ENCODE results near the gene TCERG1L.
"Not testable (repeated sequence)": the region's sequence is repeated elsewhere in the genome, so short reads cannot be mapped to it uniquely, and the experiment has no call there.

TCERG1L gene

DNA sequence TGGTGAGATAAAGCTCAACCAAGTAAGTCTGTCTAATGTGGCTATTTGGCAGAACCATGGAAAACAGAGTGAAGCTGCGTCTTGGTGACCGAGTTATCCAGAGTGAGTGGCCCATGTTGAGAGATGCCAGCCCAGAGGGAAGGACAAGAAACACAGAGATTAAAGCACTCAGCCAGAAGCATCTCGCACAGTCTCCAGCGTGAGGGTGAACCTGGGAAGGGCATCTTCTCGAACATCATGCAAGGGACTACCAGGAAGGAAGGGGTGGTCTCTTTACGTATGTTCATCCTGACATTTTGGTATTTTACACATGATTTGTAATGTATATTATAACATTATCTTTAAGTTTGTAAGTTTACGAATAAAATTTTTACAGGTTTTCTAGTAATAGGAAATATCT, 146.4 kb downstream of the TCERG1L start:
- DNase-seq, result no peak
- no peak for ATAC-seq

DNA sequence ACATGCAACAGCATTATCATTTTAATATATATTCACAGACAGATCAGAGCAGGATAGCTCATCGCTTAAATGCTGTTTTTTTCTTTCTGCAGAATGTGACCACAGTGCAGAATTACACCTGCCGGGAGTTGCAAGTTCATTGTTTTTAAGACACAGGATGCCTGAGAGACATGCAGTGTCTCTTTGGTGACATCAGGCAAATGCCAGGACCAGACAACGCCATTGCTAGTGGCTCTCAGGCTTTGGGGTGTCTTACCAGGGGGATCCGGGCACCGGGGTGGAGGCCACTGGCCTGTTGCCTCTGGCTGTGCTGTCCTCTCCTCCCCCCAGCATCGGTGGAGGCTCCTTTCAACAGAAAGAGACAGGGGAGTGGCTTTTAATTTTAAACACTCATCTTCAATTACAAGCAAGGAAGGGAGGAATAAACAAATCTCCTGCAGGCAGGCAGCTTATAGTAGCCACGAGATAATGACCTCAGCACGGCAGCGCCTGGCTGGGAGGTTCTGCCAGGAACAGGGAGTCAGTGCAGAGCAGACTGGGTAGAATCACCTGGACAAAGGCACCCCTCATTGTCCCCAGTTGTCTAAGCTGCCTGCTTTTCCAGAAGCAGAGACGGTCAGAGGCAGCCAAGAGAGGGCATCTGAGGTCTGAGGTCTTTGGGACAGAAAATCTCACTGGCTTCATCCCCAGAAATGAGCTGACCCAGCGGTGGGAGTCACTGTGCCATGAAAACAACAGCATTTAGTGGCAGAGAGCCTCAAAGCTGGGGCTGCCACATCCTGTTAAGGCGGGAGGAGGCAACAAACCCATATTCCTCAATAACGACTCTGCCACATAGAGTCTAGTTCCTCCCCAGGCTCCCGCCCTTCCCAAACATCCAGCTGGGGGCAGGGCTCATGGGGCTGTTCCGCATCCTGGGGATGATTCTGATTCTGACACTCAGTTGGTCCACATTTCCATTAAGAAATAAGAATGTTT, 148.4 kb downstream of the TCERG1L start:
- ATAC-seq (no peak), DNase-seq (no peak)

DNA sequence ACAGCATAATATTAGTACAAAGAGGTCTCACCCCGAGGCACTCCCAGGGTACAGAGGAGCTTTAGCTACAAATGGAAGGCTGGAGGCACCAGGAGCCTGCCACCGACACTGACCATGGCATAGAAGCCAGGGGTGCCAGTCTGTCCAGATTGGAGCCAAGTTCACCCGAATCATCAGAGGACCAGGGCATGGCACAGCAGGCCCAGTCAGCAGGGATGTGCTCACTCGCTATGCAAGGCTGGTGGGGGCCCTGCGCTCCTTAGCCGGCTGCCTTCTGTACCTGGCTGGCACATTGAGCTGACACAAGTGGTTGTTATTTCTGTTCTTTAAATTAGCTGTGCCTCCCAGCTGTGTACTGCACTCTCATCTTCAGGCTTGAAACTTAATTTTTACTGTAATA, 149.3 kb downstream of the TCERG1L start:
- DNase-seq (no peak), ATAC-seq (no peak)

DNA sequence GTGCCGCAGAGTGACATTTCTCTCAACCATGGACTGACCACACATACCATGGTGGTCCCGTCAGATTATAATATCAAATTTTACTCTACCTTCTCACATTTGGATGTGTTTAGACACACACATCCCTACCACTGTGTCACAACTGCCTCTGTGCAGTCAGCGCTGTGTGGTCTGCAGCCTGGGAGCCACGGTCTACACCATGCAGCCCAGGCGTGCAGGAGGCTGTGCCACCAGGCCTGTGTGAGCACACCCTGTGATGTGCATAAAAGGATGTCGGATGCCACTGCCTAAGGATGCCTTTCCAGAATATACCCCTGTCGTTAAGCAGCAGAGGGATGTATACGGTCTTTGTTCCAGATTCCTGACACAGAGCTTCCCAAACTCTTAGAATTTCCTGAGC, 150.4 kb downstream of the TCERG1L start:
- DNase-seq, result no peak
- no peak for ATAC-seq

DNA sequence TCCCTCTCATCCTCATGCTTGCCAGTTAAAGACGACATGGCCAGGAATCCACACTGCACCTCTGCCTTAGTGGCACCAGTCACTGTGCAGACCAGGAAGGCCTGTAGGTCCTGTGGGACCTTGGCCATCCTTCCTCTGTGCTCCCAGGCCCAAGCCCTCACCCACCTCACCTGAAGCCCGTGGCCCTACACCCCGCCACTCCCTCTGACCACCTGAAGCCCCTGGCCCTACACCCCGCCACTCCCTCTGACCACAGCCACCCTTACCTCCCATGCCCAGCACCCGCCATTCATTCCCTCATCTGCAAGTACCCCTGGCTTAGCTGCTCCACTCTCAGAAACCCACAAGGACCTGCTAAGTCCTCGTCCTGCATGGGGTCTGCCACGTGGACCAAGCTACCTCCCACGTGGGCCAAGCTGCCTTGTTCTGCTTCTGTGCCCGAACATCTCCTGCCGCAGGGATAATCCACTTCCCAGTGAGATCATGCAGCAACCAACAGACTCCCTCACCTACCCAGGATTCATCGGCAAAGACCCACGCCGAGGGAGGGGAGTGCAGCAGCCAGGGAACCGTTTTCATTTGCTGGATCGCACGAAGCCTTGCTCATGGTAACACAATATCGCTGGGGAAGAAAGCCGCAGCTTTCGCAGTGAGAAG, 151.2 kb downstream of the TCERG1L start:
- no peak for ATAC-seq
- DNase-seq, result no peak

DNA sequence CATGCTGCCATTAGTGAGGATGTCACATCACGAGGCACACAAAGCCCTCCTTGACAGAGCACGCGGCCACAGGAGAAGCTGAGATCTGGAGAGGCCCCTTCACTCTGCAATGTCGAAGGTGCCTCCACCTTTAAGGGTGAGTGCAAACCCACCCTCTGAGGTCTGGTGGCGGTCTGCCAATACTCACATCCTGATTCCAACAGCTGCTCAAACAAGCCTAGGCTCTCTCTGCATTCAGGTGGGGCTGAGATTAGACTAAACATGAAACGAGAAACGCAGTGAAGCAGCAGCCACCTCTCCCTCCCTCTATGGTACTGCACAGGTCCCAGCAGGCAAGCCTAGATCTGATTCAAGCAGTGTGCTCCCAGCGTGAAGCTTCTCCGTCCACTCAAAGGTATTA, 151.8 kb downstream of the TCERG1L start:
- no peak for ATAC-seq

DNA sequence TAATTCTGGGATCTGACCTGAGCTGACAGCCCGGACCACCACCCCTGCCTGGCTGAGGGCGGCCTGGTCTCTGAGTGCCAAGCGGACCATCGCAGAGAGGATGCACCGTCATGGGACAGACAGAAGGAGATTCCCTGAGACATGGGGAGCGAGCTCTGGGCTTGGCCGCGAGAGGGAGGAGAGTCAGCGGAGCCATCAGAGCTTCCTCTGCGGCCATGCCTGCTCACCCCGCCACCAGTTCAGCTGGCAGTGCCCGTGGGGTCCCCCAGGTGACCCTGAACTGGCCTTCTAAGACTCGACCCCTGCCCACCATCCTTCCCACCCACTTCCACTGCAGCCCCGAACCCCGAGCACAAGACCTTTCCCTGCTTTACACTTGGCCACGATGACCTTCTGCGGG, 152.8 kb downstream of the TCERG1L start:
- DNase-seq, result no peak
- no peak for ATAC-seq

More for the DNA sequence above, 151.8 kb downstream of the TCERG1L start:
- DNase-seq, result no peak

DNA sequence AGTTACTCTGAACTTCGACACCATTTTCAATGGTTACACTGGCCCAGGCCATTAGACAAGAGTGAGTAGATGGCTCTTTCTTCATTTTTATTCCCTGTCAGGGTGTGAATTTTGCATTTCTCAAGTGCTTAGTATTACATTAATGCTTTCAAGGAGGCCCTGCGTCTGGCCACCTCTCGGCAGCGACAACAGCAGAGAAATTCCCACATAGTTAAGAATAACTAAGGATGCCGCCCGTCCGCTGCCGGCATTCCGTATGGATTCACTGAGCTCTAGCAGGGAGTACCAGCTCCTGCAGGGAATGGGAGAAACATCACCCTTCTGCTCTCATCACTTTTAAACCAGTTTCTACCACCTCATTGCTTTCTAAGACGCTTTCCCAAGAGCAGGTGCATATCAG, 153.6 kb downstream of the TCERG1L start:
- ATAC-seq (no peak), DNase-seq (no peak)

DNA sequence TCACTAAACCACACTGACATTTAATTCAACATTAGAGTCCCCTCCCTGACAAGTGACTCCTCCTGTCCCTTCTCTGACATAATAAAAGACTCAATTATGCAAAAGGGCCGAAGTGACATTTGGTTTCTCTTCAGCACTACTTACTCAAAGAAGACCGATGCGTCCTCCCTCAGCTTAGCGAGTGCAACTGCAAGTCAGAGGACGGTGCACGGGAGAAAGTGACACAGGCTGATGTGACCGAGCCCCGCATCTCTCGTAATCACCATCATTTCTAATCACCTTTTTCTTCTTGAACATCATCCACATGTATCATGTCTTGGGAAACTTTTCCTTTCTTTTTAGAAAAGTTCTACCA, 155.7 kb downstream of the TCERG1L start:
- no peak for DNase-seq
- no peak for ATAC-seq

DNA sequence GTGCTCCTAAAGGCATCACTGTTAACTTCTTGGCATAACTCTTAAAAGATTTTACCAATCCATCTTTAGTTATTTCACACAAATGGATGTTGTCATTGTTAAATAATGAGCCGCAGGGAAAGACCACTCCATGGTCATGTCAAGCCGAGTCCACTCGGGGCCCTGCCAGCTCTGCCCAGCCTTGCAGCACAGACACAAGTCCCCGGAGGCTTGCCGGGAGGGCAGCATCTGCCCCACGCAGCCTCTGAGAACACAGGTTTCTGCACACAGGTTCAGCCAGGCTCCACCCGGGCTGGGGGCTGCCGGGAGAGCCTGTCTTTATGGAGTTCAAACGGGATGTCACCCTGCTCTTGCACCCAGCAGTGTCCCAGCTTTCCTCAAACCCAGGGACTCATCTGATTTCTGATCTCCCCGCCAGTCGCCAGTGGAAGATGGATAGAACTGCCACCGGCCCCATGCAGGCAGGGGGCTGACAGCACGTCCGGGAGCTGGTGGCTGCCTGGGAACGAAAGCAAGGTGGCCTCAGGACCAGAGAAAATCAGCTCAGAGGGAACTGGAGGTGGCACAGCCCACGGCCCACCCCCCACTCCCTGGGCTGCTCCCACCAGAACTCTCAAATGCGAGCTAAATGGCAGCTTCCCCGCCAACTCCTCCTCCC, 156.2 kb downstream of the TCERG1L start:
- DNase-seq, result no peak
- ATAC-seq, result no peak

DNA sequence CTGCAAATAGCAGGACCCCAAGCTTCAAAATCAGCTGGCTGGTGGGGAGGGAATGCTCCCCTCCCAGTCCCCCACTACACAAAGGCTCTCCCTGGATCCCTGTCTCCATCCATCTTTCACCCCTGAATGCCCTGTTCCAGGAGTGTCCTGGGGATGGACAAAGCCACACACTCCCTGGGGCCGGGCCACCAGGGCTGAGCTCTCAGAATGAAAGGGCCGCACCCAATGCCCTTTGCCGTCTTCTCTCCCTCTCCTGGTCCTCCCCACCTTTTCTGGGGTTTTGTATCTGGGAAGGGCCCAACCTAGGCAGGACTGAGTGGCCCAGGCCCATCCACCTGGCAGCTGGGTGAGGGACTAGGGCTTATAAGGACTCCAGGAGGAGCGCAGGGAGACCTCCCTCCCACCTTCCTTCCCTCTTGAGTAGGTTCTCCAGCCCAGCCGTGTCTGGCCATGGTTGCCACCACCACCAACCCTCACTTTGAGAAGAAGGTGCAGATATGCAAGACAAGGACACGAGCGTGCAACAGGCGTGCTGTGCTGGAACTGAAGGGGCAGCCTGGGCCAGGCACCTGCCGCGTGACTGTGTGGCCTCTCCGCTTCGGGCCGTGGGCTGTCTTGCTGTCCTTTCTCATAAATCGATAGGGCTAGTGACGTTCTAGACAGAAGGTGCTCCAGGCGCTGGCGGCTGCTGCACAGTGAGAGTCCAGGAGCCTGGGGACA, 157.1 kb downstream of the TCERG1L start:
- ATAC-seq, result no peak
- no peak for DNase-seq

DNA sequence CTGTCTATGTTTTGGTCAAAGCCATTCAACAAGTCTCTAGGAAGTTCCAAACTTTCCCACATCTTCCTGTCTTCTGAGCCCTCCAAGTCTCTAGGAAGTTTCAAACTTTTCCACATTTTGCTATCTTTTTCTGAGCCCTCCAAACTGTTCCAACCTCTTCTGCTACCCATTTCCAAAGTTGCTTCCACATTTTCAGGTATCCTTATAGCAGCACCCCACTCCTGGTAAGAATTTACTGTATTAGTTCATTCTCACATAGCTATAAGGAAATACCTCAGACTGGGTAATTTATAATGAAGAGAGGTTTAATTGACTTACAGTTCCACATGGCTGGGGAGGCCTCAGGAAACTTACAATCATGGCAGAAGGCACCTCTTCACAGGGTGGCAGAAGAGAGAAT, 159.1 kb downstream of the TCERG1L start:
- ATAC-seq, DNase-seq: not testable (repeated sequence)

DNA sequence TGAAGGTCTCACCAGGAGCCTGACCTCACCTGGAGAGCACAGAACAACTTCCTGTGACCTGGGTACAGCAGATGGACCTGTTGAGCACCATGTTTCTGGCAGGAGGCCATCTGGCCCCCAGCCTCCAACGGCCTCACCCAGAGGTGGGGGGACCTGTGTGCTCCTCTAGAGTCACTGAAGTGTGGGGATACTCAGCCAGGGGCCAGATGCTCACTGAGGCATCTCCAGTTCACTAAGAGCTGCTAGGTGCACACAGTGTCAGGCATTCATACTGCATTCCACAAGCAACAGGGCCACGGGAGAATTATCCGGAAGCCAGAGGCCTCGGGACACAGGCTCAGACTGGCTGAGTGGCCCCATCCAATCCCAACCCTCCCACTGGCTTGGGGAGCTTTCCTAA, 161.4 kb downstream of the TCERG1L start:
- ATAC-seq, result no peak

DNA sequence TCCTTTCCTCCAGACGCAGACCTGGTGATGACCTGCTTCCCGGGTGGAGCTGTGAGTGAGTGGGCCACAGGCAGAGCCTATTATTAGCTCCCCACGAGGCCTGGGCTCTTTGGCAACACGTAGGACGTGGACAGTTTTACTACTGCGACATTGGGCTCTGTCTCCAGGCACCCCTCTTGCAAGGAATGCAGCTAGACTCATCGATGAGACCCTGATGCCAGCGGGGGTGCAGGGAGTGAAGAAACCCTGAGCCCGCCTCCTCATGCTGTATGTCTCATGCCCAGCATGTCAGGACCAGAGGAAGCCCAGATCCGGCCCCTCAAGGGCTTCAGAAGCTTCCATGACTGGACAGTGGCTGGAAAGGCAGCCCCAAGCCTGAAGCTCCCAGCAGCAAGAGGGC, 161.9 kb downstream of the TCERG1L start:
- DNase-seq, result no peak
- ATAC-seq, result no peak

More for the DNA sequence above, 161.4 kb downstream of the TCERG1L start:
- no peak for DNase-seq

DNA sequence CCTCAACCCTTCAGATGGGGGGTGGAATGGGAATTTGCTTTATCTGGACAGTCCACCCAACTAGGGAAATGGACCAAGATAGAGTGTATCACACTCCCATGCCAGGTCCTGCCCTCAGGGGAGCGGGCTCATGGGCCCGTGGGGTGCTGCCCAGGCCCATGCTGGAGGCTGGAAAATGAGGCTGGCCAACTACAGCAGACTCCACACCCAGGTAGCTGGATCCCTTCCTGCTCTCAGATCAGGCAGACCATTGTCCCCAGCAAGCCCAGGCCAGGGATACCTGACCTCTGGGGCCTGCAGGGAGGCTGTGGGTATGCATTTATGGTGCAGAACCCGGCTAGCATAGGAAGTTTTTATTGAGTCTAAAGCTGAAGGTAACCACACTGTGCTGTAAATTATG, 162.4 kb downstream of the TCERG1L start:
- no peak for DNase-seq
- ATAC-seq, result no peak

DNA sequence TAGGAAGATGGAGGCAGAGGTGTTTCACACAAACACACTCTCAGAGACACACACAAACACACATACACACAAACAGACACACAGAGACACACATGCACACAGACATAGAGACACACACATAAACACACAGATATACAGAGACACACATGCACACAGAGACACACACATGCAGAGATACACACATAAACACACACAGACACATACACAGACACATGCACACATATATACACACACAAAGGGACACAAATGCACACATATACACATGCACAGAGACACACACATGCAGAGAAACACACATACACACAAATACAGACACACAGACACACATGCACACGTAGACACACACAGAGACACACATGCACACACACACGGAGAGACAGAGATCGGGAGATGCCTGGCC, 163.3 kb downstream of the TCERG1L start:
- no peak for DNase-seq

DNA sequence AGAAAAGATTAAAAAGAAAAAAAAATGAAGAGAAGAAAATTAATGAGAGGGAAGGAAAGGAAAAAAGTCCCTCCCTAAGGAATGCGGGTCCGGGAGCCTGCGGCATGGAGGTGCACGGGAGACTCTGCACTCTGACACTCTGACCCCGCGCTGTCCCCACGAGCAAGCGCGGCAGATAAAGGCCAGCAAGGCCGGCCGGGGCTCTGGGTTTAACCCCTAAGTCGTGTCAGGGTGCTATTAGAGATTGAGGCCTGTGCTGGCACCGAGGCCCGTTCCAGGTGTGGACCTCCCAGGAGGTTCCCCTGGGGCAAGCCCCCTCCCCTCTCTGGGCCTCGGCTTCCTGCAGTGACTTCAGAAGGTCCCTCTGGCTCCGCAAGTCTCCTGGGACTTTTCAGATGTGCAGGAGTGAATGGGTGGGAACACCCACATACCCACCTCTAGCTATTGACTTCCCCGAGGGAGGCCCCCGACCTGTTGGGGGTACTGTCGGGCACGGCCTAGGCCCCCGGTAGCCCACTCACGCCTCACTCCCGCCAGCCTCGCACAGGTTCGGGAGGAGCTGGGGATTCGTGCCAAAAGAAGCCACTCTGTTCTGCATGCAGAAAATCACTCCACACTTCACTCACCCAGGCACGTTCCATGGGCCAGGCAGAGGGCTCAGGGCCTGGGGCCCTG, 164.1 kb downstream of the TCERG1L start:
- DNase-seq, result no peak
- no peak for ATAC-seq

More for the DNA sequence above, 163.3 kb downstream of the TCERG1L start:
- no peak for ATAC-seq

DNA sequence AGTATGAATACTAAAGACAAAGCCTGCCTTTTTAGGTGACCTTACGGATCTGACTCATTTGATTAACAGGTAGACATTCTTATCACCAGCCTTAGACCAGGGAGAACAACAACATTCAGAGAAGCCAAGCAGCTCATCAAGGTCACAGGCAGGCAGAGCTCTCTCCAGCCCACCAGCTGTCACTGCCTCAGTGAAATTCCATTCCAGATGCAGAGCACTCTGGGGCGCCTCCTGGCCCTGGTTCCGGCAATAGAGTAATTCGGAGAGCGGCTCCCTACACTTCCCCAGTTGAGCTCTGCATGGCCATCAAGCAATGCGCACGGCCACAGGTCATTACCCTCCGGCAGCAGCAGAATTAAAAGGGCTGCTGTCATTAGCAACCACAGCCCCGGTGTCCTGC, 164.7 kb downstream of the TCERG1L start:
- DNase-seq, result no peak
- ATAC-seq, result no peak

DNA sequence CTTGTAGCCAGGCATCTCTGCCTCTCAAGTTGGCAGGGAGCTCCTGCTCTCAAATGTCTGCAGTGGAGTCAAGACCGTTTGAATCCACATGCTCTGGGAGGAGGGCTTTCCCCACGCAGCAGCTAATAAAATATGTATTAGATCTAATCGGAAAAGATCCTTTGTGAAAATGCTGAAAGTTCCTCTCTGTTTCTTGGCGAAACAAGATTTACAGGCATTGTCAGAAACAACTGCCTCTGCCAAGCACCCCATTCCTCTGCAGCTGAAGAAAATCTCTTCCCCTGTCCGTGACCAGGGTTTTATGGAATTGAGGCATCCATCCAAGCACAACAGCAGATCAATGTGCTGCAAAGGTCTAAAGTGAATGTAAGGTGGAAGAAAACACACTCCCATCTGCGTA, 165.8 kb downstream of the TCERG1L start:
- ATAC-seq (no peak), DNase-seq (no peak)

DNA sequence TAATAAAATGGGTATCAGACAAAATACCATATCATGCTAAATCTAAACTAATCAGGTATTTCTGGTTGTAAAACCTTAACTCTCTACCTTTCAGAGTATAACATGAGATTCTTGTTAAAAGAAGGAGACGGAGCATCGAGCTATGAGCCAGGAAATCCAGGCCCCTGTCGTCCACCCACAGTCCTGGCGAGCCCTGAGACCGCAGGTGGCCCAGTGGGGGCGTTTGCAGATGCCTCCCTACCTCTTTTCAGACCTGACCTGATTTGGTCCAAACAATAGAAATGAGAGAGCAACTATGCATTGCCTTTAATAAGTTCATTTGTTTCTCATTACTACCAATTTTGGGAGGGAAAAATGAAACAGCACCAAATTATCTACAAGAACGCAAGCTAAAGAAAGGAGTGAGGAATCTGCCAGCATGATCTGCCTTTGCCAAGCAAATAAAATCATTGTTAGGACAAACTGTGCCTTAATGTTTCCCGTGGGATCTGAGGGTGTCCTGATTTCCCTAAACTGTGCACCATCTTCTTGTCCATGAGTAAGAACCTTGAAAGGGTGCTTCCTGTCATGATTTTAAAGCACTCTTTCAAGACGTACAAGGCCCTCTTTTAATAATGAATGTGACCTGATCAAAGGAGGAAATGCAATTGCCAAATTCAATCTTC, 166.7 kb downstream of the TCERG1L start:
- DNase-seq (no peak), ATAC-seq (no peak)

DNA sequence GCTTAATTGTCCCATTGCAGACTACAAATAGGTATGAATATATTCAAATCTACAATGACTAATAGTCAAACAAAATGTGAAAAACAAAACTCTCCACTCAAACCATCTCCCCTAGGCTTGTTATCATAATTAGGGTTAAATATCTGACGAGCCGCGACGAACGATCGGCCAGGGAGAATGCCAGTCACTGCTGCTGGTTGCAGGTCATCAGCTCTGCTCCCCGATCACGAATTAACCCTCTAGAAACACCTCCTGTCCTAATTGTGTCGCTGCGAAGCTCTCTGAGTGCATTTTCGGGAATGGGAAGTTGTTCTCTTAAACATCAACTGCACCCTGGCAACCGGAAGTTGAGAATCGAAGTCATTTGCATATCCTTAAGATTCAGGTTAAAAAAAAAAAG, 167.3 kb downstream of the TCERG1L start:
- DNase-seq (no peak), ATAC-seq (no peak)

Data from stimulated activated naive CD8-positive, alpha-beta T cell treated with anti-CD3 and anti-CD28 coated beads, Interleukin-15, Interleukin-2, amounts not matched to agents 100 U/mL and 50 U/mL, for 24 hours (primary cell).